ENCODE results near the gene CDC7. TPM values are rescaled to one million over a fixed set of nuclear protein-coding genes. Genes with fewer than 3 reads are reported as not detected.

Gene CDC7
- total and polyA plus RNA-seq, 2 experiments from 2014 or later: 26.6 to 44.0 TPM

DNA sequence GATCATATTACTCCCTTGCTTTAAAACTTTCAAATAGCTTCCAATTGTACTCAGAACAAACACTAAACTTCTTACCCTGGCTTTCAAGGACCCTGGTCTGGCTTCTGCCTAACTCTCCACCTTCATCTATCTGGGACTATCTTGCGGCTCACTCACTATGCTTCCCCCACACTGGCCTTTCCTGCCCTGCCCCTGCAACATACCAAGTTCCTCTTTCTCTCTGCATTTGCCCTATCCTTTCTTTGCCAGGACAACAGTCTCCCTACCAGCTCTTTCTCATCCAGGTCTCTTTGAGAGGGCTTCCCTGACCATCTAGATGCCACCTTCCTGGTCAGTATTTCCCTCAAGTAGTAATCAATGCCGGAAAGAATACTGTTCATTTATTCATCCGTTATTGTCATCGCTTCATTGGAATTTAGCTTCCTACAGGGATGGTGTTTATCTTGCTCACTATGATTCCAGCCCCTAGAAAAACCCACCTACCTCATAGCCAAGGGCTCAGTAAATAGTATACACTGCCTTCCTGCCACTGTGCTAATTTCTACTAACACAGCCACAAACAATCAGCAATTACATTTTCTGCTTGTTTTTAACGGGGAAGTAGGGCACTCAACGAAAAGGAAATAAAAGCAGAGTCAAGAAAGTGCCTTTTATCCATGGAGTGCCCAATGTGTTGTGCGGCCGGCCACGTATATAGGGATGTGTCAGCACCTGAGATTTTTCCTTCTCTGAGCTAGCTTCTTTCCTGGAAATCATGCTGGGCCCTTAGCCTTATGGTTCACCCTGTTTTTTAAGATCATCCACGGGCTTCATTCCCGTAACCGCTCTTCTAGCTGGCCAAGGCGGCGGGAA lies 521 bp upstream of the CDC7 start:
- Histone ChIP-seq H3K4me1 (ENCODE audit: insufficient read depth) (peaks cover 27% of the 10 kb centered on the region), H2AFZ (peak overlapping the region; percentile 61; the same call in 1 of the 2 replicates), H3K27me3 (ENCODE audit: insufficient read depth) (no peaks in the 10 kb centered on the region), H3K9me2 (ENCODE audit: insufficient read depth) (no peaks in the 10 kb centered on the region), H3K4me3 (peak overlapping the region; percentile 51), H3K27ac (ENCODE audit: low read depth) (peak overlapping the region; percentile 92), H3K4me2 (peak overlapping the region; percentile 72), H3K36me3 (ENCODE audit: insufficient read depth) (no peaks in the 10 kb centered on the region), H4K20me1 (replicated peaks; ENCODE audit: insufficient read depth) (peaks cover 1% of the 10 kb centered on the region; the same call in 1 of the 2 replicates), H3K79me2 (replicated peaks; ENCODE audit: insufficient read depth) (peaks cover 34% of the 10 kb centered on the region), H3F3A (replicated peaks; ENCODE audit: low read depth) (no peaks in the 10 kb centered on the region)
- Mint-ChIP-seq H3K4me1 (peaks cover 16% of the 10 kb centered on the region; the same call in 2 of the 3 replicates), H3K4me3 (no peak overlapping the region), H3K36me3 (ENCODE audit: low read depth) (peaks cover 16% of the 10 kb centered on the region), H3K9me3 (no peaks in the 10 kb centered on the region), H3K27me3 (ENCODE audit: insufficient read depth, low read depth, poor library complexity) (no peaks in the 10 kb centered on the region), H3K27ac (no peak overlapping the region)
- ATAC-seq (peak; percentile 13), DNase-seq (ENCODE audit: low spot score) (peak; percentile 24)
- TF ChIP-seq, protein P1, sequence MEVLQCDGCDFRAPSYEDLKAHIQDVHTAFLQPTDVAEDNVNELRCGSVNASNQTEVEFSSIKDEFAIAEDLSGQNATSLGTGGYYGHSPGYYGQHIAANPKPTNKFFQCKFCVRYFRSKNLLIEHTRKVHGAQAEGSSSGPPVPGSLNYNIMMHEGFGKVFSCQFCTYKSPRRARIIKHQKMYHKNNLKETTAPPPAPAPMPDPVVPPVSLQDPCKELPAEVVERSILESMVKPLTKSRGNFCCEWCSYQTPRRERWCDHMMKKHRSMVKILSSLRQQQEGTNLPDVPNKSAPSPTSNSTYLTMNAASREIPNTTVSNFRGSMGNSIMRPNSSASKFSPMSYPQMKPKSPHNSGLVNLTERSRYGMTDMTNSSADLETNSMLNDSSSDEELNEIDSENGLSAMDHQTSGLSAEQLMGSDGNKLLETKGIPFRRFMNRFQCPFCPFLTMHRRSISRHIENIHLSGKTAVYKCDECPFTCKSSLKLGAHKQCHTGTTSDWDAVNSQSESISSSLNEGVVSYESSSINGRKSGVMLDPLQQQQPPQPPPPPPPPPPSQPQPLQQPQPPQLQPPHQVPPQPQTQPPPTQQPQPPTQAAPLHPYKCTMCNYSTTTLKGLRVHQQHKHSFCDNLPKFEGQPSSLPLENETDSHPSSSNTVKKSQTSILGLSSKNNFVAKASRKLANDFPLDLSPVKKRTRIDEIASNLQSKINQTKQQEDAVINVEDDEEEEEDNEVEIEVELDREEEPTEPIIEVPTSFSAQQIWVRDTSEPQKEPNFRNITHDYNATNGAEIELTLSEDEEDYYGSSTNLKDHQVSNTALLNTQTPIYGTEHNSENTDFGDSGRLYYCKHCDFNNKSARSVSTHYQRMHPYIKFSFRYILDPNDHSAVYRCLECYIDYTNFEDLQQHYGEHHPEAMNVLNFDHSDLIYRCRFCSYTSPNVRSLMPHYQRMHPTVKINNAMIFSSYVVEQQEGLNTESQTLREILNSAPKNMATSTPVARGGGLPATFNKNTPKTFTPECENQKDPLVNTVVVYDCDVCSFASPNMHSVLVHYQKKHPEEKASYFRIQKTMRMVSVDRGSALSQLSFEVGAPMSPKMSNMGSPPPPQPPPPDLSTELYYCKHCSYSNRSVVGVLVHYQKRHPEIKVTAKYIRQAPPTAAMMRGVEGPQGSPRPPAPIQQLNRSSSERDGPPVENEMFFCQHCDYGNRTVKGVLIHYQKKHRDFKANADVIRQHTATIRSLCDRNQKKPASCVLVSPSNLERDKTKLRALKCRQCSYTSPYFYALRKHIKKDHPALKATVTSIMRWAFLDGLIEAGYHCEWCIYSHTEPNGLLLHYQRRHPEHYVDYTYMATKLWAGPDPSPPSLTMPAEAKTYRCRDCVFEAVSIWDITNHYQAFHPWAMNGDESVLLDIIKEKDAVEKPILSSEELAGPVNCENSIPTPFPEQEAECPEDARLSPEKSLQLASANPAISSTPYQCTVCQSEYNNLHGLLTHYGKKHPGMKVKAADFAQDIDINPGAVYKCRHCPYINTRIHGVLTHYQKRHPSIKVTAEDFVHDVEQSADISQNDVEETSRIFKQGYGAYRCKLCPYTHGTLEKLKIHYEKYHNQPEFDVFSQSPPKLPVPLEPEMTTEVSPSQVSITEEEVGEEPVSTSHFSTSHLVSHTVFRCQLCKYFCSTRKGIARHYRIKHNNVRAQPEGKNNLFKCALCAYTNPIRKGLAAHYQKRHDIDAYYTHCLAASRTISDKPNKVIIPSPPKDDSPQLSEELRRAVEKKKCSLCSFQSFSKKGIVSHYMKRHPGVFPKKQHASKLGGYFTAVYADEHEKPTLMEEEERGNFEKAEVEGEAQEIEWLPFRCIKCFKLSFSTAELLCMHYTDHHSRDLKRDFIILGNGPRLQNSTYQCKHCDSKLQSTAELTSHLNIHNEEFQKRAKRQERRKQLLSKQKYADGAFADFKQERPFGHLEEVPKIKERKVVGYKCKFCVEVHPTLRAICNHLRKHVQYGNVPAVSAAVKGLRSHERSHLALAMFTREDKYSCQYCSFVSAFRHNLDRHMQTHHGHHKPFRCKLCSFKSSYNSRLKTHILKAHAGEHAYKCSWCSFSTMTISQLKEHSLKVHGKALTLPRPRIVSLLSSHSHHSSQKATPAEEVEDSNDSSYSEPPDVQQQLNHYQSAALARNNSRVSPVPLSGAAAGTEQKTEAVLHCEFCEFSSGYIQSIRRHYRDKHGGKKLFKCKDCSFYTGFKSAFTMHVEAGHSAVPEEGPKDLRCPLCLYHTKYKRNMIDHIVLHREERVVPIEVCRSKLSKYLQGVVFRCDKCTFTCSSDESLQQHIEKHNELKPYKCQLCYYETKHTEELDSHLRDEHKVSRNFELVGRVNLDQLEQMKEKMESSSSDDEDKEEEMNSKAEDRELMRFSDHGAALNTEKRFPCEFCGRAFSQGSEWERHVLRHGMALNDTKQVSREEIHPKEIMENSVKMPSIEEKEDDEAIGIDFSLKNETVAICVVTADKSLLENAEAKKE (CRISPR knock-in tag; IDR thresholded peaks at IDR 0.05): no peak
- TF ChIP-seq, protein P2, sequence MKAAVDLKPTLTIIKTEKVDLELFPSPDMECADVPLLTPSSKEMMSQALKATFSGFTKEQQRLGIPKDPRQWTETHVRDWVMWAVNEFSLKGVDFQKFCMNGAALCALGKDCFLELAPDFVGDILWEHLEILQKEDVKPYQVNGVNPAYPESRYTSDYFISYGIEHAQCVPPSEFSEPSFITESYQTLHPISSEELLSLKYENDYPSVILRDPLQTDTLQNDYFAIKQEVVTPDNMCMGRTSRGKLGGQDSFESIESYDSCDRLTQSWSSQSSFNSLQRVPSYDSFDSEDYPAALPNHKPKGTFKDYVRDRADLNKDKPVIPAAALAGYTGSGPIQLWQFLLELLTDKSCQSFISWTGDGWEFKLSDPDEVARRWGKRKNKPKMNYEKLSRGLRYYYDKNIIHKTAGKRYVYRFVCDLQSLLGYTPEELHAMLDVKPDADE (IDR thresholded peaks at IDR 0.05): no peak
- TF ChIP-seq NANOG (IDR thresholded peaks at IDR 0.05; ENCODE audit: borderline replicate concordance) (no peak), JUNB (IDR thresholded peaks at IDR 0.05; ENCODE audit: unreplicated experiment) (no peak), ZNF114 (CRISPR knock-in tag; IDR thresholded peaks at IDR 0.05) (no peak), EZH2phosphoT487 (IDR thresholded peaks at IDR 0.05; ENCODE audit: unreplicated experiment) (no peak), POLR2AphosphoS5 (IDR thresholded peaks at IDR 0.05; ENCODE audit: low read depth) (no peak), CREB1 (CRISPR knock-in tag; IDR thresholded peaks at IDR 0.05; ENCODE audit: low read depth) (no peak), STAT1 (IDR thresholded peaks at IDR 0.05; ENCODE audit: unreplicated experiment) (no peak), ZNF331 (CRISPR knock-in tag; IDR thresholded peaks at IDR 0.05; ENCODE audit: low read depth) (no peak), EZH2 (IDR thresholded peaks at IDR 0.05; ENCODE audit: low read depth, unreplicated experiment) (no peak)
- TF ChIP-seq, protein P3, sequence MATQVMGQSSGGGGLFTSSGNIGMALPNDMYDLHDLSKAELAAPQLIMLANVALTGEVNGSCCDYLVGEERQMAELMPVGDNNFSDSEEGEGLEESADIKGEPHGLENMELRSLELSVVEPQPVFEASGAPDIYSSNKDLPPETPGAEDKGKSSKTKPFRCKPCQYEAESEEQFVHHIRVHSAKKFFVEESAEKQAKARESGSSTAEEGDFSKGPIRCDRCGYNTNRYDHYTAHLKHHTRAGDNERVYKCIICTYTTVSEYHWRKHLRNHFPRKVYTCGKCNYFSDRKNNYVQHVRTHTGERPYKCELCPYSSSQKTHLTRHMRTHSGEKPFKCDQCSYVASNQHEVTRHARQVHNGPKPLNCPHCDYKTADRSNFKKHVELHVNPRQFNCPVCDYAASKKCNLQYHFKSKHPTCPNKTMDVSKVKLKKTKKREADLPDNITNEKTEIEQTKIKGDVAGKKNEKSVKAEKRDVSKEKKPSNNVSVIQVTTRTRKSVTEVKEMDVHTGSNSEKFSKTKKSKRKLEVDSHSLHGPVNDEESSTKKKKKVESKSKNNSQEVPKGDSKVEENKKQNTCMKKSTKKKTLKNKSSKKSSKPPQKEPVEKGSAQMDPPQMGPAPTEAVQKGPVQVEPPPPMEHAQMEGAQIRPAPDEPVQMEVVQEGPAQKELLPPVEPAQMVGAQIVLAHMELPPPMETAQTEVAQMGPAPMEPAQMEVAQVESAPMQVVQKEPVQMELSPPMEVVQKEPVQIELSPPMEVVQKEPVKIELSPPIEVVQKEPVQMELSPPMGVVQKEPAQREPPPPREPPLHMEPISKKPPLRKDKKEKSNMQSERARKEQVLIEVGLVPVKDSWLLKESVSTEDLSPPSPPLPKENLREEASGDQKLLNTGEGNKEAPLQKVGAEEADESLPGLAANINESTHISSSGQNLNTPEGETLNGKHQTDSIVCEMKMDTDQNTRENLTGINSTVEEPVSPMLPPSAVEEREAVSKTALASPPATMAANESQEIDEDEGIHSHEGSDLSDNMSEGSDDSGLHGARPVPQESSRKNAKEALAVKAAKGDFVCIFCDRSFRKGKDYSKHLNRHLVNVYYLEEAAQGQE (IDR thresholded peaks at IDR 0.05; ENCODE audit: unreplicated experiment): no peak
- TF ChIP-seq, protein P4, sequence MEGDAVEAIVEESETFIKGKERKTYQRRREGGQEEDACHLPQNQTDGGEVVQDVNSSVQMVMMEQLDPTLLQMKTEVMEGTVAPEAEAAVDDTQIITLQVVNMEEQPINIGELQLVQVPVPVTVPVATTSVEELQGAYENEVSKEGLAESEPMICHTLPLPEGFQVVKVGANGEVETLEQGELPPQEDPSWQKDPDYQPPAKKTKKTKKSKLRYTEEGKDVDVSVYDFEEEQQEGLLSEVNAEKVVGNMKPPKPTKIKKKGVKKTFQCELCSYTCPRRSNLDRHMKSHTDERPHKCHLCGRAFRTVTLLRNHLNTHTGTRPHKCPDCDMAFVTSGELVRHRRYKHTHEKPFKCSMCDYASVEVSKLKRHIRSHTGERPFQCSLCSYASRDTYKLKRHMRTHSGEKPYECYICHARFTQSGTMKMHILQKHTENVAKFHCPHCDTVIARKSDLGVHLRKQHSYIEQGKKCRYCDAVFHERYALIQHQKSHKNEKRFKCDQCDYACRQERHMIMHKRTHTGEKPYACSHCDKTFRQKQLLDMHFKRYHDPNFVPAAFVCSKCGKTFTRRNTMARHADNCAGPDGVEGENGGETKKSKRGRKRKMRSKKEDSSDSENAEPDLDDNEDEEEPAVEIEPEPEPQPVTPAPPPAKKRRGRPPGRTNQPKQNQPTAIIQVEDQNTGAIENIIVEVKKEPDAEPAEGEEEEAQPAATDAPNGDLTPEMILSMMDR (conservative IDR thresholded peaks at IDR 0.05; ENCODE audit: low read depth in 2 of 2): no peak
